ENCODE measurements around the gene LPAR5.

Gene LPAR5

DNA sequence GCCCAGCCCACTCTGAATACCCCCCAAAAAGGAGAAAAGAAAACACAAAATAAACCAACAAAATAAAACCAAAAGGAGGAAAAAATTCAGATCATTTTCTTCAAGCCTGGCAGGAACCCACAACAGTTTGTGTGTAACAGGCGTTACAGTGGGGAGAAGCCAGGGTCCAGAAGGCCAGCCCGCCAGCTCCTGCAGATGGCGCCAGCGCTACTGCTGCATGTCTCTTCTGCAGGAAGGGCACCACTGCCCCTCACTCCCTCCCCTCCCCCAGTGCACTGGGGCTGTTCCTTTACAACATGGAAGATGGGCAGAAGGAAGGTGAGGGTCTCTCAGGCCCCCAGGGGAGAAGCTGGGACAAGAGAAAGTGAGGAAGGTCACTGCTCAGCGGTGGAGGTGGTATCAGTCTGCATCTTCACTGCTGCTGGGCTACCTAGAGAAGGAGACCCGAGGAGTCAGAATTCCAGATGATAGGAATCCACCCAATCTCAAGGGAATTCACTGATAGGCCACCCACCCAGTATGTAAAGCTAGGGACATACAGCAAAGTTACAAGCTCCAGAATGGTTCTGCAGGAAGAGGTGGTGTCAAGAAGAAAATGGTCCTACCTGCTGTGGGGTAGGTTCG, 65.4 kb downstream of the LPAR5 start:
- DNase-seq = peak in 3 of 10 donors; percentile 77 to 88 (median 86)
- intact Hi-C loops (cut with DNase I) = no loop called here

DNA sequence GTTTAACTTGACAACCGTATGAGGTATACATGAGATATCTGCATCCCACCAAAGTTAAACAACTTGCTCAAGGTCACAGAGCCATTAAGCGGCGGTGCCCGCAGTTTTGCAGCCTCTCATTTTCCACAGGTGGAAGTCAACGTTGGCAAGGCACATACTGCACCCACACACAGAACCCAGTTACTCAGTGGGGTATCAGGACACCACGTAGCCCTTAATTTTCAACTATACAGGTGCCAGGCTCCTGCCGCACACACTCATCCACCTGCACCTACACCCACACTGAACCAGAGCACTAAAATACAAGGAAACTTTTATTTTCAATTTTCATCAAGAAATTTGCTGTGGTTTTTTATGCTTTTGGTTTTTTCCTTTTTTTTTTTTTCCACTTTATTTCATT, 66.0 kb downstream of the LPAR5 start:
- intact Hi-C loops (cut with DNase I) = loop anchor here (2.0 kb wide), 1 partner anchor 37 kb away; the partner anchor contains the start of gene CHD4

DNA sequence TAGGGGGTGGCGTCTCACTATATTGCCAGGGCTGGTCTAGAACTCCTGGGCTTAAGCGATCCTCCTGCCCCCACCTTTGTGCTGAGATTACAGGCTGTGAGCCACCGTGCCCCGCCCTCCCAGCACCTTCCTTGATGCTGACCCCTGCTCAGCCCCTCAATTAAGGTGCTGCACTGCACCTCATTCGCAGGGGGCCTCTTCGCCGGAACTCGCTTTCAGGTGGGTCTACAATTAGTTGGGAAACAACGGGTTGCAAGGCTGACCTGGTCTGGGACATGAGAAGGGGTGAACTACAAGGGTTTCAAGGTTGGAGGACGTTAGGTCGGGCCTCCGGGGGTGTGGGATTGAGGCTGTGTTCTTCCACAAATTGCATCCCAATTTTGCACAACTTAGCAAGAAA, 66.4 kb downstream of the LPAR5 start:
- intact Hi-C loops (cut with DNase I) = loop anchor here (2.0 kb wide), 1 partner anchor 37 kb away; the partner anchor contains the start of gene CHD4

More for the DNA sequence above, 66.0 kb downstream of the LPAR5 start:
- peak in 1 of 10 donors; percentile 43 for DNase-seq

More for the DNA sequence above, 66.4 kb downstream of the LPAR5 start:
- DNase-seq = peak in 2 of 10 donors; percentile 52 to 82
